K562 (cell line): ENCODE data around the gene MYL4. TPM values are rescaled to one million over a fixed set of nuclear protein-coding genes. Genes with fewer than 3 reads are reported as not detected.

Experiments used
- RAD21 ChIP-seq, 2 experiments: fragments of 250-450 bp in 1 of 2; fragments of 450-650 bp in 1 of 2; sonication (Bioruptor Pico) in 1 of 2; formaldehyde crosslinking in 1 of 2; IDR thresholded peaks in 1 of 2; conservative IDR thresholded peaks in 1 of 2; 2 replicates each; pipeline versions ENCODE4 v1.4.0 to v1.8.0; 2020 to 2022; ENCODE audit warnings: mild to moderate bottlenecking in 2 of 2, moderate library complexity in 1 of 2
- ZBTB40 ChIP-seq, 2 experiments: fragments of 450-650 bp in 1 of 2; sonication (generic) in 1 of 2; formaldehyde crosslinking in 1 of 2; IDR thresholded peaks; 2 replicates each; pipeline versions ENCODE4 v1.7.1 to v1.9.0; 2016 to 2022; ENCODE audit warnings: inconsistent platforms in 1 of 2, mild to moderate bottlenecking in 1 of 2, missing genetic modification reagents in 1 of 2
- polyA plus RNA-seq, 8 experiments: library from polyadenylated mRNA; depleted of rRNA in 4 of 8; stranded (reverse) in 5 of 8; unstranded in 3 of 8; fragments of >200 nt; fragmentation: Nextera tagmentation in 2 of 8; fragmentation: Illumina TruSeq in 1 of 8; extraction: Ambion mirVana in 2 of 8; extraction: Trizol in 1 of 8; gene quantifications; 2 replicates each; pipeline versions ENCODE4 v1.2.1 to v1.2.3, GENCODE V29; 2011 to 2014; ENCODE audit warnings: inconsistent platforms in 1 of 8, missing spikeins in 1 of 8
- total RNA-seq, 7 experiments: library from RNA; depleted of rRNA in 6 of 7; stranded (reverse); fragments of >200 nt in 6 of 7; fragmentation: Illumina TruSeq in 2 of 7; extraction: Trizol in 2 of 7; gene quantifications; 2 replicates each; pipeline versions ENCODE4 v1.2.1 to v1.2.3, GENCODE V29; 2011 to 2021; ENCODE audit warnings: low replicate concordance in 1 of 7

Gene MYL4
- total and polyA plus RNA-seq, 9 of the 15 experiments (the other 6 are each of a cell fraction or from before 2014, with no cell fraction given) = 117 to 423 (median 221) TPM

GRCh38 chr17:47235923-47236322, 26.8 kb downstream of the MYL4 start (continued):
- no peak for TF ChIP-seq ZBTB40 (IDR thresholded peaks at IDR 0.05)
- no peak for TF ChIP-seq ZBTB40 (CRISPR knock-in tag; IDR thresholded peaks at IDR 0.05)
- no peak for TF ChIP-seq RAD21 (CRISPR knock-in tag; conservative IDR thresholded peaks at IDR 0.05 in 1 of 2, IDR thresholded peaks at IDR 0.05 in 1 of 2)
